Measurements from ENCODE around the gene RBPJ. TPM values are rescaled to one million over a fixed set of nuclear protein-coding genes. Genes with fewer than 3 reads are reported as not detected.

Gene RBPJ
- total and polyA plus RNA-seq, 2 of the 8 experiments (the other 6 are each of a cell fraction or from before 2014, with no cell fraction given): 65.5 to 217 TPM

- Histone ChIP-seq H3K9me3 (ENCODE audit: insufficient read depth in 2 of 2, low read depth in 1 of 2, low read length in 1 of 2) (no peaks in the 10 kb centered on the region), H4K8ac (ENCODE audit: extremely low read depth, insufficient read depth, low read length) (no peak overlapping the region), H3K4me2 (ENCODE audit: insufficient read depth in 1 of 2, low read depth in 2 of 2, low read length in 2 of 2) (no peak overlapping the region), H4K20me1 (replicated peaks in 1 of 2; ENCODE audit: control insufficient read depth in 1 of 2, insufficient read depth in 2 of 2, low read length in 2 of 2) (no peaks in the 10 kb centered on the region), H2BK12ac (ENCODE audit: low read depth, low read length) (no peak overlapping the region), H3K27ac (ENCODE audit: low read depth, low read length) (no peak overlapping the region), H3K79me2 (ENCODE audit: control insufficient read depth in 1 of 2, insufficient read depth in 2 of 2, low read length in 2 of 2) (peaks cover 0 to 21% of the 10 kb centered on the region in 2 experiments; a peak in 1 of 4 replicates), H3K14ac (ENCODE audit: insufficient read length) (no peak overlapping the region), H2AFZ (ENCODE audit: low read length) (no peak overlapping the region), H2BK5ac (ENCODE audit: low read depth, low read length) (no peak overlapping the region), H3K23me2 (ENCODE audit: low read depth, low read length) (no peaks in the 10 kb centered on the region), H2AK5ac (ENCODE audit: low read depth, low read length) (no peak overlapping the region), H3K36me3 (ENCODE audit: control insufficient read depth in 2 of 4, insufficient read depth in 4 of 4, low read length in 3 of 4) (peaks cover 13 to 74% (median 40%) of the 10 kb centered on the region in 4 experiments), H2BK20ac (ENCODE audit: low read length) (no peak overlapping the region), H4K91ac (replicated peaks; ENCODE audit: insufficient read length, low read length) (no peak overlapping the region), H3K4me3 (ENCODE audit: extremely low read depth in 1 of 4, insufficient read depth in 2 of 4, low read depth in 3 of 4, low read length in 4 of 4) (no peak overlapping the region), H3K18ac (ENCODE audit: extremely low read depth, low read length) (no peak overlapping the region), H2BK120ac (replicated peaks; ENCODE audit: low read depth, low read length) (no peak overlapping the region), H3K79me1 (ENCODE audit: low read depth, low read length) (no peaks in the 10 kb centered on the region), H3K27me3 (replicated peaks in 1 of 4; ENCODE audit: control insufficient read depth in 3 of 4, extremely low read depth in 1 of 4, insufficient read depth in 3 of 4, low read length in 3 of 4) (no peaks in the 10 kb centered on the region), H3K4ac (replicated peaks; ENCODE audit: insufficient read length, low read depth, low read length) (no peak overlapping the region), H3K4me1 (replicated peaks in 1 of 4; ENCODE audit: control insufficient read depth in 3 of 4, insufficient read depth in 4 of 4, low read length in 3 of 4) (peaks cover 0 to 12% (median 3%) of the 10 kb centered on the region in 4 experiments; a peak in 3 of 7 replicates), H4K5ac (ENCODE audit: insufficient read length, low read depth, low read length) (no peak overlapping the region), H3K56ac (replicated peaks; ENCODE audit: insufficient read length, low read depth, low read length) (no peak overlapping the region), H3K9ac (replicated peaks in 1 of 4; ENCODE audit: extremely low read depth in 1 of 4, low read depth in 3 of 4, low read length in 3 of 4) (no peak overlapping the region), H3K23ac (ENCODE audit: insufficient read length) (no peak overlapping the region), H2BK15ac (ENCODE audit: low read length) (no peak overlapping the region)
- 91% methylated on average over 4 of the region's 4 CpGs; no CpG with 5 or more reads in 1 of the 2 experiments for WGBS, 2 experiments (ENCODE audit: extremely low coverage in 1 of 2, insufficient coverage in 1 of 2, insufficient read length in 1 of 2, insufficient replicate concordance in 2 of 2, low coverage in 1 of 2, low lambda C conversion rate in 2 of 2, missing lambda C conversion rate in 1 of 2)
- POLR2A ChIA-PET (ENCODE audit: partially characterized antibody): no interaction called here
- CTCF ChIA-PET (ENCODE audit: partially characterized antibody): interaction anchor here (0.9 kb wide), 1 partner anchor 10 kb away, joined by 3 read pairs; no protein-coding TSS in a partner anchor
- no peak for DNase-seq (ENCODE audit: low read depth in 1 of 2, low spot score in 2 of 2)
- FAIRE-seq: no peak
- no peak for TF ChIP-seq NANOG (IDR thresholded peaks at IDR 0.05; ENCODE audit: insufficient read depth, low read depth, low read length, poor library complexity, severe bottlenecking)
- TF ChIP-seq ZNF274 (IDR thresholded peaks at IDR 0.05; ENCODE audit: borderline replicate concordance, extremely low read depth, low read length): no peak
- TF ChIP-seq POLR2A (IDR thresholded peaks at IDR 0.05; ENCODE audit: control extremely low read depth in 1 of 2, low read depth in 2 of 2, low read length in 2 of 2): no peak
- no peak for TF ChIP-seq CHD1 (IDR thresholded peaks at IDR 0.05; ENCODE audit: low read depth, low read length)
- no peak for TF ChIP-seq GABPA (IDR thresholded peaks at IDR 0.05; ENCODE audit: borderline replicate concordance, insufficient read depth, low read length)
- TF ChIP-seq CTCF (IDR thresholded peaks at IDR 0.05; ENCODE audit: control extremely low read depth in 1 of 3, insufficient read depth in 1 of 3, low read depth in 1 of 3, low read length in 3 of 3): no peak
- no peak for TF ChIP-seq BACH1 (IDR thresholded peaks at IDR 0.05; ENCODE audit: low read length)
- no peak for TF ChIP-seq SIRT6 (IDR thresholded peaks at IDR 0.05; ENCODE audit: low read length)
- no peak for TF ChIP-seq GTF2F1 (IDR thresholded peaks at IDR 0.05; ENCODE audit: borderline replicate concordance, low read depth, low read length)
- no peak for TF ChIP-seq HDAC2 (IDR thresholded peaks at IDR 0.05; ENCODE audit: borderline replicate concordance in 1 of 2, low read depth in 2 of 2, low read length in 2 of 2)
- no peak for TF ChIP-seq KDM1A (IDR thresholded peaks at IDR 0.05; ENCODE audit: borderline replicate concordance, low read length)
- no peak for TF ChIP-seq PHF8 (conservative IDR thresholded peaks at IDR 0.05; ENCODE audit: low read depth, low read length)
Observed at GRCh38 chr4:26426892-26427291, 106.1 kb downstream of the RBPJ start.

Measured in H1 (cell line).